Sigmoid colon (tissue), 7 donors: Measurements from ENCODE around the gene UBASH3B. TPM values are rescaled to one million over a fixed set of nuclear protein-coding genes. Genes with fewer than 3 reads are reported as not detected.

Experiments used
- DNase-seq: peaks from one replicate; pipeline ENCODE4 v3.0.0-alpha.2; 2019
- H3K27ac ChIP-seq, 4 donors: fragments of 200-600 bp; sonication (generic); one replicate each; pipeline ENCODE4 v1.5.1; 2016 to 2019; ENCODE audit warnings: mild to moderate bottlenecking in 1 of 4
- H3K27me3 ChIP-seq, 3 donors: fragments of 200-600 bp; sonication (generic); one replicate each; pipeline ENCODE4 v1.5.1; 2019; ENCODE audit warnings: mild to moderate bottlenecking in 1 of 3
- H3K36me3 ChIP-seq, 4 donors: fragments of 200-600 bp; sonication (generic); one replicate each; pipeline ENCODE4 v1.5.1; 2016 to 2019
- H3K4me1 ChIP-seq, 4 donors: fragments of 200-600 bp; sonication (generic); one replicate each; pipeline ENCODE4 v1.5.1; 2017 to 2019
- H3K4me3 ChIP-seq, 4 donors: fragments of 200-600 bp; sonication (generic); one replicate each; pipeline ENCODE4 v1.5.1; 2017 to 2019; ENCODE audit warnings: mild to moderate bottlenecking in 2 of 4, moderate library complexity in 1 of 4
- H3K9me3 ChIP-seq, 4 donors: fragments of 200-600 bp in 3 of 4; sonication (generic) in 3 of 4; one replicate each; pipeline versions ENCODE4 v1.5.1 to v1.6.1; 2013 to 2019
- CTCF ChIP-seq, 4 experiments: fragments of 450-650 bp in 3 of 4; fragments of 200-600 bp in 1 of 4; IDR thresholded peaks; one replicate each; pipeline ENCODE4 v1.5.1; 2016 to 2019; ENCODE audit warnings: antibody characterized with exemption in 4 of 4, mild to moderate bottlenecking in 3 of 4, moderate library complexity in 2 of 4
- EP300 ChIP-seq, 4 donors: sonication (generic); formaldehyde crosslinking; IDR thresholded peaks; one replicate each; pipeline ENCODE4 v1.6.1; 2017; ENCODE audit warnings: antibody characterized with exemption in 4 of 4
- POLR2A ChIP-seq, 2 donors: fragments of 450-650 bp; IDR thresholded peaks; one replicate each; pipeline ENCODE4 v1.6.1; 2016; ENCODE audit warnings: antibody characterized with exemption in 2 of 2, mild to moderate bottlenecking in 2 of 2, moderate library complexity in 2 of 2
- POLR2AphosphoS5 ChIP-seq, 4 donors: sonication (generic); formaldehyde crosslinking; IDR thresholded peaks; one replicate each; pipeline ENCODE4 v1.6.1; 2017; ENCODE audit warnings: antibody characterized with exemption in 4 of 4
- WGBS, 2 donors: extraction: QIAGEN DNeasy Blood & Tissue Kit; methylation state at CpG; one replicate each; pipeline ENCODE4 v1.1.7; 2013; 5-methylcytosine and 5-hydroxymethylcytosine counted together
- intact Hi-C: fragments of 100-400 bp; cut with DNase I; formaldehyde crosslinking; loops from one replicate; pipeline ENCODE4 v1.15.1; 2023
- polyA plus RNA-seq, 3 donors: library from polyadenylated mRNA; stranded (reverse); fragments of 200-250 nt; gene quantifications; one replicate each; pipeline ENCODE4 v1.2.3, GENCODE V29; 2013
- total RNA-seq, 4 donors: library from RNA; depleted of rRNA; stranded (reverse); fragments of >200 nt; gene quantifications; one replicate each; pipeline ENCODE4 v1.1.0, GENCODE V29; 2016
- donor health status: healthy with polysubstance abuse.
- donor health status: Bipolar disorder and iron deficiency.
- donor health status: healthy.

The UBASH3B gene
- total and polyA plus RNA-seq, 7 donors: 1.4 to 12.9 (median 2.1) TPM

- WGBS, 2 donors: 63 to 67% methylated on average over 11 of the region's 11 CpGs
- TF ChIP-seq POLR2AphosphoS5 (IDR thresholded peaks at IDR 0.05) (no peak), CTCF (IDR thresholded peaks at IDR 0.05) (peak in 3 of 4 experiments; percentile 37 to 63 (median 58)), POLR2A (IDR thresholded peaks at IDR 0.05) (no peak), EP300 (IDR thresholded peaks at IDR 0.05) (no peak)
- H3K27ac ChIP-seq: no peak overlapping the region
- H3K36me3 ChIP-seq: peaks cover 0 to 16% (median 8%) of the 10 kb centered on the region in 4 donors
- intact Hi-C loops: loop anchor here (5.0 kb wide), 1 partner anchor 56 kb away; no protein-coding TSS in a partner anchor
- no peaks in the 10 kb centered on the region for H3K9me3 ChIP-seq
- DNase-seq: no peak
- no peak overlapping the region for H3K4me3 ChIP-seq
- no peaks in the 10 kb centered on the region for H3K4me1 ChIP-seq
- H3K27me3 ChIP-seq: no peaks in the 10 kb centered on the region
Measured at GRCh38 chr11:122796128-122796717, 140.7 kb downstream of the UBASH3B start.

DNA sequence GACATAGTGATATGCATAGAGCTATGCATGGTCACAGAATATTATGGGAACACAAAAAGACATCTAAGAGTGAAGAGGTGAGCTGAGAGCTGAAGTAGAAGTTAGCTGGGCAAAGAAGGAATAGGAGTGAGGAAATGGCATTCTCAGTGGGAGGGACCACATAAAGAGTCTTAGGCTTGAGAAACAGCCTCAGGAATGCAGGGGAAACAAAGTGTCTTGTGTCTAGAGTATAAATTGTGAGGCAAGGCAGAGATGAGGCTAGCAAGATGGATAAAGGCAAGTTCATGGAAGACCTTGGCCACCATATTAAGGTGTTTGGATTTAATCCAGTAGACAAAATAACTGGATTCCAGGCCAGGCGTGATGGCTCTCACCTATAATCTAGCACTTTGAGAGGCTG, 142.1 kb downstream of the UBASH3B start:
- no peak for DNase-seq
- 89 to 96% methylated on average over 1 of the region's 1 CpG for WGBS, 2 donors
- no peak overlapping the region for H3K27ac ChIP-seq
- H3K27me3 ChIP-seq: no peaks in the 10 kb centered on the region
- no peaks in the 10 kb centered on the region for H3K4me1 ChIP-seq
- H3K4me3 ChIP-seq: no peak overlapping the region
- intact Hi-C loops: loop anchor here (5.0 kb wide), 1 partner anchor 55 kb away; no protein-coding TSS in a partner anchor
- TF ChIP-seq EP300 (IDR thresholded peaks at IDR 0.05) (no peak), CTCF (IDR thresholded peaks at IDR 0.05) (no peak), POLR2A (IDR thresholded peaks at IDR 0.05) (no peak), POLR2AphosphoS5 (IDR thresholded peaks at IDR 0.05) (no peak)
- no peaks in the 10 kb centered on the region for H3K9me3 ChIP-seq
- H3K36me3 ChIP-seq: peaks cover 0 to 20% (median 8%) of the 10 kb centered on the region in 4 donors

DNA sequence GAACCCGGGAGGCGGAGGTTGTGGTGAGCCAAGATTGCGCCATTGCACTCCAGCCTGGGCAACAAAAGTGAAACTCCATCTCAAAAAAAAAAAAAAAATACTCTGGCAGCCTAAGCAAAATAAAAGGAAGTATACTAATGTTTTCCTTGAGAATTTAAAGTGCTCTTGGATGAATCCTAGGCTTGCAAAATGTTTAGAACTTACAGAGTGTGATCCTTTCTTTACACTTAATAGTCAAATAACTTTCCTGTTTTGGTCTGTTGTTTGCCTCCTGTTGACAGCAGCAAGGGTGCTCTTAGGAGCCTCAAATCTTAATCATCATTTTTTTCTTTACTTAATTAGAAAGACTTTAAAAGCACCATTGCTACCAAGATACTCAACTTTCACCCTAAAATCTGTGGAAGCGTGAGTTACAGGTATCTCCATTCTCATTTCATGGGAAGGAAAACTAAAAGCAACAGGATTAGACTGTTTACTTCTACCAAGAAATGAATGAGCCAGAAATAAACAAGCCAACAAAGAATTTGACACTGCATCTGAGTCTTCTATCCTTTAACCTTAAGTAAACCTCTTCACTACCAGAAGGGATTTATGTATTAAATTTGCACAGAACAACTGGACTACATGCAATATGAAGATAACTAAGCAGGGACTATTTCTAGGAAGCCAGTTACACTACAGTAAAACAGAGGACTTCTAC, 144.0 kb downstream of the UBASH3B start:
- no peak for DNase-seq
- intact Hi-C loops: loop anchor here (5.0 kb wide), 1 partner anchor 53 kb away; no protein-coding TSS in a partner anchor
- Histone ChIP-seq H3K4me3 (no peak overlapping the region), H3K9me3 (no peaks in the 10 kb centered on the region), H3K36me3 (peaks cover 0 to 20% (median 8%) of the 10 kb centered on the region in 4 donors), H3K27me3 (no peaks in the 10 kb centered on the region), H3K27ac (no peak overlapping the region), H3K4me1 (no peaks in the 10 kb centered on the region)
- WGBS, 2 donors: 81 to 82% methylated on average over 4 of the region's 4 CpGs
- TF ChIP-seq CTCF (IDR thresholded peaks at IDR 0.05): no peak
- no peak for TF ChIP-seq POLR2AphosphoS5 (IDR thresholded peaks at IDR 0.05)
- TF ChIP-seq POLR2A (IDR thresholded peaks at IDR 0.05): no peak
- no peak for TF ChIP-seq EP300 (IDR thresholded peaks at IDR 0.05)

DNA sequence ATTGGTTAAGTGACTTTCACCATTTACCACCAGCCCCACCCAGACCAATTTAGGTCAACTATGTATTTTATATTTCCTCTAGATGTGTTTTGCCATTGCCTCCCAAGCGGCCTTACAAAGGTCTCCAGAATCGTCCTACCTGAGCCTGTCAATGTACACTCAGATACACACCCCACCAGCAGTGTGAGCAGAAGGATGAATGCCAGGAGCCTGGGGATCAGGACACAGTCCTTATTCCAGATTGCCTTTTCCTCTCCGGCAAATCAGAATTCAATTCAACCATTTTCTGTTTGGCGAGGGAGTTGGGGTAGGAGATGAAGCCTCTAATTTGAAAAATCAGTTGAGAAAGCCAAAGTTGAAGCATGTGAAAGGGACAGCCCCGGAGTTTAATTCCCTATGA, 147.4 kb downstream of the UBASH3B start:
- Histone ChIP-seq H3K36me3 (peaks cover 0 to 8% (median under 1%) of the 10 kb centered on the region in 4 donors), H3K27ac (no peak overlapping the region), H3K4me3 (no peak overlapping the region), H3K9me3 (no peaks in the 10 kb centered on the region), H3K4me1 (no peaks in the 10 kb centered on the region), H3K27me3 (no peaks in the 10 kb centered on the region)
- WGBS, 2 donors: 72 to 85% methylated on average over 5 of the region's 5 CpGs
- DNase-seq: no peak
- TF ChIP-seq POLR2AphosphoS5 (IDR thresholded peaks at IDR 0.05): no peak
- intact Hi-C loops: no loop called here

- Histone ChIP-seq H3K36me3 (peaks cover 0 to 8% (median 0%) of the 10 kb centered on the region in 4 donors), H3K27me3 (no peaks in the 10 kb centered on the region), H3K4me3 (no peak overlapping the region), H3K9me3 (no peaks in the 10 kb centered on the region), H3K4me1 (no peaks in the 10 kb centered on the region), H3K27ac (no peak overlapping the region)
- intact Hi-C loops: no loop called here
- no peak for DNase-seq
- WGBS, 2 donors: 86 to 91% methylated on average over 2 of the region's 2 CpGs
- TF ChIP-seq CTCF (IDR thresholded peaks at IDR 0.05): no peak
- no peak for TF ChIP-seq POLR2A (IDR thresholded peaks at IDR 0.05)
- no peak for TF ChIP-seq POLR2AphosphoS5 (IDR thresholded peaks at IDR 0.05)
- TF ChIP-seq EP300 (IDR thresholded peaks at IDR 0.05): no peak
Measured at GRCh38 chr11:122803306-122803705, 147.8 kb downstream of the UBASH3B start.
